Activated effector memory CD4-positive, alpha-beta T cell treated with Interleukin-2 at 50 U/mL for 16 hours (primary cell): Measurements from ENCODE around the gene FHIT.

Source experiments
- DNase-seq: peaks from one replicate; pipeline ENCODE4 v3.0.0-alpha.2; 2020

Gene FHIT

DNA sequence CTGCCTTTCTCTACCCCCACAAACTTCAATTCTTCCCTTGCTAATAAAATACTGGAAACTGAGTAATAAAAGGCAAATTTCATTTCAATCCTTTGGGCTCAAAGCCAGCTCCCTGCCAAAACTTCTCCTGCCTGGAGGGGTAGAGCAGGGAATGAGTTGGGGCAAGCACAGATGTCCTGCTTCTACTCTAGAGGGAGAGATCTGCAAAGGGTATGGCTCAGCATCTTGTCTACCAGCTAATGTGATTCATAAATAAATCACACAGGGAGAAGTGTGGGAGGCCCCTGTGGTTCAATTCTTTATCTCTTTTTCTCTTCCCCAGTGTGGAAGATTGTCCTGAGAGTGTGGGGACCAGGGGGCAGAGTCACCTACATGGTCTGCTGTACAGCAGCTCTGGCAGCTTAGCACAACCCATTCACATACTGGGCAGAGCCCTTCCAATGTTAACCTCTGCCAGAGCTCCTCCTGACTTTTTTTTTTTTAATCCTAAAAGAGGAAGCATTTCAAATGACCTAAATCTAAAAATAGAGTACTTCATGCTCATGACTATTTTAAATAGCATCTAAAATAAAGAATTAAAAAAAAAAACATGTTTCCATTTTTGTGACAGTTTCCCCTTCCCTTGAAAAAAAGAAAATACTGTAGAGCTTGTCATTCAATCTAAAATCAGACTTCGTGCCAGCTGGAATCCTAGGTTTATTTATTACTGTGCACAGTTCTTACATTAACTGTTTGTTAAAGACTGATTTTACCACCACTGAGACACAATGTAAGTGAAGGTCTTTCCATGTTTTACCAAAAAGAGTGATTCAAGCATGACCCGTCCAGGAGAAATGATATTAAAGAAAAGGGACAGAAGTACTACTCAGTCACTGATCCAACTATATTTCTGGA lies 1117.7 kb downstream of the FHIT start:
- DNase-seq: no peak

DNA sequence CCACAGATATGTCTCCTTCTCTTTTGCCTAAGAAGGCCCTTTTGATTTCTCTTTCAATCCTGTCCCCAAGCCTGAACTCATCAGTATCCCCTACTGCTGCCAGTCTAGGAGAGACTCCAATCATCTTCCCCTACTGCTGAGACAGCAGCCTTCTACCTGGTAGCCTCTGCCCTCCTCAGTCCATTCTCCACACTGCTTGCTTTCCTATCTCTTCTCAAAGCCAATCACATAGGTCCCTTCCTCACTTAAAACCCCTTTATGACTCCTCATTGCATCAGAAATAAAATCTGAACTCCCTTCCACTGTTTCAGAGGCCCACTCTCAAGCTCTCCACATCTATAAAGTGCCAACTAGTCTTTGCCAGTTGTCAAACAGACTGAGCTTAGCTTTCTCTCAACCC lies 1119.6 kb downstream of the FHIT start:
- DNase-seq: no peak

DNA sequence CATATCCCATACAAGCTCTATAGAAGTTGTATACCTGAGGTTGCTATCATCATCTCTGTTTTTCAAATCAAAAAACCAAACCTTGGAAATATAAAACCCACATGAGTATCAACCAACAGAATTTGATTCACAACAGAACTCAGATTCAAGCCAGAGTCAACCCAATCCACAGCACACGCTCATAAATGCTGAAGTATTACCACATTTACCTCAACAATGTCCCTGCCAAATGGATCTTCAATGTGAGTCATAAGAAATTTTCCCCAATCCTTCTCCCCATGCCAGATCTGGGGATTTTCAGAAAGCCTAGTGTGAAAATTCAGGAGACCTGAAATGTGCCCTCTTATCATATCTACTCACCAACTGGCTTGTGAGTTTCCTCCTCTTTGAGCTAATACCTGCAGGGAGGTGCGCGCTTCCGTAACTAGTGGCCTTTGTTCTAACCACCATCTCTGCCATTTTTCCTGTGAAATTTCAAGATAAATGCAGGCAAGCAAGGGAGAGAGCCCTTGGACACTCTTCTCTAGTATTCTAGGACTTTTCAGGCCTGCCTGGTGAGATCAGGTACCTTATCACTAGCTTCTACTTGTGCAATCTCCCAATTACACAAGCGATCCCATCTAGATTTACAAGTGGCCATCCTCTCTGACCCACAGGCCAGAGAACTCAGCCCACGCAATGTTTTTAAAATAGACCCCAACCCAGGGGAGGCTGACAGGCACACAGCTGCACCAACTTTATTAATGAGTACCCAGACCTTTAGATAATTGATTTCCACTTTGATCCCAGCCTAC lies 1124.5 kb downstream of the FHIT start:
- no peak for DNase-seq

DNA sequence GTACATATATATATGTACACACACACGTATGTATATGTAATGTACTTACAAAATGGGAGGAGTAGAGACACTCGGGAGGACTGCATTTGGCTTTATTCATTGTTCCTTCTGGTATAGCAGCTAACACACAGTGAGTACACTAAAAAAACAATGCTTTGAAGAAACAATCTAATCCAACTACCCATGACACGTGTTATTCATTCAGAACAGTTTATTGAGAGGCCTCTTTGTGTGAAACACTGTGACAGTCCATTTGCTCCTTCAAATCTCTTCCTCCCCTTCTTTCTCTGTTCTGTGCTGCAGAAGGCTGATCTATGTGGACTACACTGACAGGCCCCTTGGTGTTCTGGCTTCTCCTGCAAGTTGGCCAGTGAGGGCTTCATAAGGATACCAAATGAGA lies 1125.6 kb downstream of the FHIT start:
- DNase-seq: no peak

DNA sequence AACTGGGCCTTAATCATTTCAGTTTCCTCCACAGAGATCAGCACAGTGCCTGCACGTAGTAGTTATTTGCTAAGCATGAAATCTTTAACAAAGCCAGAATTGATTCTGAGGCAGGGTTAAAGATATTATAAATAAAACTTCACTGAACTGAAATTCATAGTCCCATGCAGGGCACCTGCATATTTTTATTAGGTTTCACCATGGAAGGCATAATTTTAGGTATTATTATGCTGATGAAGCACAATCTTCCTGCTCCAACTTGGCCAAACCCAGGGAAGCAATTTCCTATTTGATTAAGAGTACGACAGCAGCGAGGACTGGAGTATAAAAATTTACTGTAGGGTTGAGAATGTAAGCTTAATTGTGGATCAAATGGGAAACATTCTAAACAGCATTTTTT lies 1131.0 kb downstream of the FHIT start:
- DNase-seq: no peak

DNA sequence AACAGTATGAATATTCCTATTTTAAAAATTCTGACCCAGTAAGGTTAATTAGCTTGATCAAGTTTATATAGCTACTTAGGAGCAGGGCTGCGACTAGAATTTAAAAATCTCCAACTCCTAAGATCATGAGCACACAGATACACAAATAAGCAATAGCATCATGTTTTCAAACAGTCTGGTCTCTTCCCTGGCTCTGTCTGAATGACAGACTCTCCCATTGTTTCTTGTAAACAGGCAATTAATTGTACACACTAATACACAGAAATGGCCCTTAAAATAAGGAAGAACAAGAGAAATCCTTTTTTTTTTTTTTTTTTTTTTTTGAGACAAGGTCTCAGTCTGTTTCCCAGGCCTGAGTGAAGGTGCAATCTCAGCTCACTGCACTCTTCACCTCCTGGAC lies 1137.1 kb downstream of the FHIT start:
- no peak for DNase-seq

DNA sequence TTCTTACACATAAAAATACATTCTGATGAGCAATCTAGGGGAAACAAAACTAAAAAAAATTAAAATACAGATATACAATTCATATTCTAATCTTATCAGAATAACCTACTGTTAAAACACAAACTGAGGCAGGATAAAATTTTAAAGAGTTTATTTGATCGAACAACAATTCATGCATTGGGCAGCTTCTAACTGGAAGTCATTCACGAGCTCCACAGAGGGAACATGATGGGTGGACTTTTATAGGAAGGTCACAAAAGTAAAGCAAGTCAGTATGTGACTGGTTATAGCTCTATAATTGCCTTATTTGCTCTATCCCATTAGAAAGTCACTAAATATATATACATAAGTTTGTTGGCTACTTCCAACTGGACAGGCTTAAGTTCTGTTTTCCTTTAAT lies 1144.0 kb downstream of the FHIT start:
- DNase-seq: no peak

DNA sequence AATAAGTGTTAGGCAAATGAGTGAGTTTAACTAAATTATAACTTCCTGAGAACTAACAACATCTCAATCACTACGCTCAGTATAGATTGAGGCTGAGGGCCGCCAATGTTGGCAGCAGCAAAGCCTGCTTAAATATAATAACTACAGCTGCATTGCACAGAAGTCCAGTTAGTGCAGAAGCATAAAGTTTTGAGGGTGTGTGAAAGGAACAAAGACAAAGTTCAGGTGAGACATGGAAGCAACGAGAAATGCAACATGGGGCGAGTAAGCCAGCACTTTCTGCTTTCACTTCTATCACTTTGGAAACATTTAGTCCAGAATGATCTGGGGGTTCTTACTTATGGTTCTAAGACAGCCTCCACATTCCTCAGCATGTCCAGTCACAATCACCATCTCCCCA lies 1149.1 kb downstream of the FHIT start:
- no peak for DNase-seq

DNA sequence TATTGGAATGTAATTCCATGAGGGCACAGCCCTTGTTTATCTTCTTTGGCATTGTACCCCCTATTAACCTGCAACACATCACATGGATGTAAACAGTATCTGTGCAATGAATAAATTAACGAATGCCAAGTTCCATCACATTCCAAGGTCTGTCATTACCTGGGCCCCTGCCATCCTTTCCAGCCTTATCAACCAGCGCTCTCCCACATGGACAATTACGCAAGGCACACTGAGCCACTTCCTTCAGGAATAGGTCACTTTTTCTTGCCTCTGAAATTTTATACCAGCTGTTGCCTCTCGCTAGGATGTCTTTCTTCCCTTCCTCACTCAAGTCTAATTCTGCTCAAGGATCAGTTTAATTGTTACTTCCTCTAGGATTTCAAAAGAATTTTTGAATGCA lies 1149.6 kb downstream of the FHIT start:
- no peak for DNase-seq

DNA sequence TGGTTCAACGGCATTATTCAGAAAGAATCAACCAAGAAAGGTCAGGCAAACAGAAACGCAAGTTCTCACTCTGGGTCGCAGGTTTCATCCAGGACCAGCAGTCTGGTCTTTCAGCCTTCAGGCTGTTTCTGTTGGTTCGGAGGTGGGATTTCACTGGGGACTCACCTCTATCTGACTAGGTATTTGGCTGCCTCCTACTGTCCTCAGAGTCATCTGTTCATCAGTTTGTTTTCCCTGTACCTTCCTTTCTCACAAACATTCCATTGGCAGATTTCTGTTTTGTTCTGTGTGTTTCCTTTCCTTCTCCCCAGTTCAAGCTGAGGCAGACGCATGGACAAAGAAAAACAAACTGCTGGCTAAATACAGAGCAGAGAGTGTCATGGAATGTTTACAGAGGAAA lies 1154.8 kb downstream of the FHIT start:
- DNase-seq: no peak

DNA sequence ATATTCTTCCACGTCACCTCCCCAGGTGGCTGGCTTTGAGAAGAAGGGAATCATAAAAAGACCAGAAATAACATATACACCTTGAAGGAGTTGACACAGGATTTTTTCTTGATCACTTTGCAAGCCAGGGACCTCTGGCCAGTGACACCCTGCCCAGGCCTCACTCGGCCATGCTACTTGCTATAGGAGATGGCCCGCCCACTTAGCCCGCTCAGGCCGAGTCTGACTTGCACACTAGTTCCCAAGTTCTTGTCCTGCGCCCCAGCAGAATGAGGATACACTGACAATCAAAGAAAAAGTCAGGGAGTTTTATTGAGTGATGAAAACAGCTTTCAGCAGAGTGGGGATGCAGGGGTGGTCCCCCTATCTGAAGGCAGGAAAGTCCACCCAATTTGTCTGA lies 1155.3 kb downstream of the FHIT start:
- no peak for DNase-seq

DNA sequence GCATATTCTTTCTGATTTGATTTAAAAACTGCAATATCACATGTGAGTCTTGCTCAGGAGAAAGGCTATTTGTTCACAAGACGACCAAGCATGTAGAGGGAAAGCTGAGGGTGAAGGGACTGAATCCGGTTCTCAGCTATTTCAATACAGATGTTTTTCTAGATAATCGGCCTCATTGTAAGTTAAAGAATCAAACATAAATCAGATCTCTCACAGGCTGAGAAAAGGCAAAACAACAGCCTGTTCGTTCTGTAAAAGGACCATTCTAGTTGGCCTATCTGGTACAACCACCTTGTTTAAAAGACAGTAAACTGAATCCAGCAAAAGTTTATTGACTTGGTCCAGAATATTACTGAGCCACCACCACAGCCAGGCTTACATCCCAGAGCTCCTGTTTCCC lies 1155.7 kb downstream of the FHIT start:
- DNase-seq: no peak

DNA sequence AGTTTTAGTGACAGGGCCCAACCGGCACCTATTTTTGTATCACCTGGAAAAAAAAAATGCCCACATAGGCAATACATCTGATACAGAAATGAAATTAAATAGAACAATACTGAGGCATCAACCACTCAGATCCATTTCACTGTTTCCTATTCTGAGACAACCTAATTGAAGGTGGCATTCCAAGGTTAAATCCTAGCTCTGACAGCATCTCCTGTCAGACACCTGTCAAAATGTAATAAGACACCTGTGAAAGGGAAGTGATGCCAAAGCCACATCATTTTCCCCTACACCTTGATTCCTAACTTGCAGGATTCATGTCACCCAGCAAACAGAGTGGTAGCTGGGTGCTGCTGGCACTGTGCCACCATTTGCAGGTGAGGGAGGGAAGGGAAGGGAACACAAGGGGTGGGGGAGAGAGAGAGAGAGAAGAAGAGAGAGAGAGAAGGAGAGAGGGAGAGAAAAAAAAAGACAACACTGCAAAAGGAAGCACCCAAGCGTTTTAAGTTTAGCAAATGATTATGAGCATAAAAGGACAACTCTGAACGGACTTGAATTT lies 1156.8 kb downstream of the FHIT start:
- DNase-seq: no peak

DNA sequence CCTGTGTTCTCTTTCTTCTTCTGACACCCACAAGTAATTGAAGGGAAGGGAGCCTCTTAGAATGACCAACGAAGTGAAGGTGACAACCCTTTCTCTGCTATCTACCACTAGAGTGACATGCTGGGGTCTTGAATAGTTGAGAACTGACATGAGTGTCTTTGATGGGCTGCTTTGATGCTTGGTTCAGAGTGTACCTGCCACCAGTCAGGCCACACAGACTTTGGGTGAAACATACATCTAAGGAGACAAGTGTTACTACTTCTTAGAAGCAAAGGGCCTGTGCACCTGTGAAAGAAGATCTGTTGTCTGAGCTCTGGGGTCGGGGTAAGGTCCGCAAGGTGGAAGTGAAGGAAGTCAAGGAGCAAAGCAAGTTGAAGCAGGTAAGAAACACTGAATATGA lies 1160.7 kb downstream of the FHIT start:
- DNase-seq: no peak

DNA sequence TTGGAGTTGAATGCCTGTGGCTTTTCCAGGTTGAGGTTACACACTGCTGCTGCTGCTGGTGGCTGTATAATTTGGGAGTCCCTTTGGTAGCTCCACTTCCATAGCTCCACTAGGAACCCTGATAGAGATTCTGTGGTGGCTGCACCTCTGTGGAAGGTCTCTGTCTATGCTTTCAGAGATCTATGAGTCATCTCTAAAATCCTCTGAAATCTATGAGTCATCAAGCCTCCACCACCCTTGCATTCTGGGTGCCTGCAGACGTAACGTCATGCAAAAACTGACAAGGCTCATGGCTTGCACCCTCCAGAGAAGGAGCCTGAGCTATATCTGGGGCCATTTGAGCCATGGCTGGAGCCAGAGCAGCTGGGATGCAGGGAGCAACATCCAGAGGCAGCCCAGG lies 1164.4 kb downstream of the FHIT start:
- no peak for DNase-seq

DNA sequence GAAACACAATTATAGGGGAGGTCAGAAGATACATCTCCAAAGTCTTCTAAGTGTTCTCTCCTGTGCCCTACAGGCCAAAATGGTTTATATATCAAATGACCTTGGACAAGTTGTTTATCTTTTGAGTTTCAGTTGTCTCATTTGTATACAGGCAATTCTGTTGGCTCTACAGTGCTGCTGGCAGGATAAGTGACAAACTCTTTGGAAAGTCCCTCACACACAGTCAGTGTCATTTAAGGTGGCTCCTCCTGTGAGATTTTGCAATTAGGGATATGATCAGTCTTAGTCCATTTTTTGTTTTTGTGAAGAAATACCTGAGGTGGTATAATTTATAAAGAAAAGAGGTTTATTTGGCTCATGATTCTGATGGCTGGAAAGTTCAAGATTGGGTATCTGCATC lies 1165.6 kb downstream of the FHIT start:
- no peak for DNase-seq

DNA sequence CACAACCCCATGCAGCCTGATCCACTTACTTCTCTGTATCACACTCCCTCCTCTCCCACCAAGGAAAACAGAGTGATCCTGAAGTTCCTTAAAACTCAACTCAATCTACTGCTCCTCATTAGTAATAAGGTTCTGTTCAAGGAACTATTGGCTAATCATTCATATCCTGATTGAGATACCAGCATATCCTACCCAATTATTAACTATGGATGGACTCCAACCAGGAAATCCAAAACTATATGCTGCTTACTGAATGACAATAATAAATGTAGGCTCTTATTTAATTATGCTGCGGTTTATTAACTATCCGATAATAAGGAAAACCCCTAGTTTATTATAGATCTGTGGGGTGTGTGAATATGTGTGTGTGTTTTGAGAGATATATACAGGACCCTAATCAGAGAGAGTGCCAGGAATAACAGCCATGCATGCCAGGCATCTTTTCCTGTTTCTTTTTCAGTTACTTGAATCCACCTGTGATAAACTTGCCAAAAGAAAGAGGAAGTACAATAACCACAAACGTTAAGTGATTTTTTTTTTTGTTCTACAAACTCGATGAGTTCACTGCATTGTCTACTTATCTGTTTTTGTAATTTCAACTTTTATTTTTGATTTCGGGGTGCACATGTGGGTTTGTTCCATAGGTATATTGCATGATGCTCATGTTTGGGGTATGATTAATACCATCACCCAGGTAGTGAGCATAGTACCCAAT lies 1169.7 kb downstream of the FHIT start:
- DNase-seq: no peak

DNA sequence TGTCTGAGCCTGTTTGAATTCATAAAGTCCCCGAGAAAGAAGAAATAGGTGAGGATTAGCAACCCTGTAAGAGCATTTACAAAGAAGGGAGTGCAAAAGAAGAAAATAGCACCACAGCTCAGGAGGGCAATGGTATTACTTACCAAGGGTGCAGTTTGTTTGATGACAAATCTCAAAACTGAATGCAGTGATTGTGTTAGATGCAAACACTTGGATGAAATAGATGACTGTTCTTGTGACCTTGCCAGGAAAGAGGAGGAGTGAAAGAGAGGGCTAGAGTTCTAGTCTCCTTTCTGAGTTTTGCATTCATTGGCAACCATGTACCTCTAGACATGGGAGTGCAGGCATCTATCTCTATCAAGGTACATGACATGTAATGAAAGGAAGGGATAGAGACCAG lies 1170.6 kb downstream of the FHIT start:
- no peak for DNase-seq

DNA sequence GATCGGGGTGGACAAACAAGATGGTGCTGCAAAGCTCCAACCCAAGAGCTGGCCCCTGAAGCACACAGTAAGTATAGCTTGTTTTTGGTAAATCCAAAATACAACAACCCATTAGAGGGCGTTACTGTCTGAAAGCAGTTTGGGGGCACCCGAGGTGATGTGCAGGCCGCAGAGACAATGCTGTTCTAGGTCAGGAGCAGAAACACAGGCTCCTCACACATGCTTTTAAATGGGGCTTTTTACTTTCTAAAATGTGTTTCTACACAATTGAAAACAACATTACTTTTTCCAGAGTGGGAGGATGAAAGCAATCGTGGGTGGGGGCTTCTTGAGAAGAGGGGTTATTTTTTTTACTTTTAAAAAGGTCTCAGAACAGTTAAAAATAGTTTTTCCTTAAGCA lies 1172.2 kb downstream of the FHIT start:
- no peak for DNase-seq

DNA sequence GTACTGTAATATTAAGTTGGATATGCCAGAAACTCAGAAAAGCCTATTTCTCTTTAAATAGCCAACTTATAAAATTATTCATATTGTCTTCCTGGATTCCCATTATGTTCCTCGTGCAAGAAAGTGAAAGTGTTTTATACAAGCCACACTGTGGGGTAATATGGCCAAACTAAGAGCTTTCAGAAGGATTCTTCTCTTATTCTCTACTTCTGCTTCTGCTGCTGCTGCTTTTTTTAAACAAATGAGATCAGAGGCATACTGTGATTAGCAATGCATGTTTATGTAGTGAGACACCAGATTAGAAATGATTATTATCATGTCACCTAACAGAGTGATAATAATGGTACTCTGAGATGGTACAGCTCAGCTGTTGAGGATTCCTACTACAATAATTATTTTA lies 1174.9 kb downstream of the FHIT start:
- DNase-seq: no peak

DNA sequence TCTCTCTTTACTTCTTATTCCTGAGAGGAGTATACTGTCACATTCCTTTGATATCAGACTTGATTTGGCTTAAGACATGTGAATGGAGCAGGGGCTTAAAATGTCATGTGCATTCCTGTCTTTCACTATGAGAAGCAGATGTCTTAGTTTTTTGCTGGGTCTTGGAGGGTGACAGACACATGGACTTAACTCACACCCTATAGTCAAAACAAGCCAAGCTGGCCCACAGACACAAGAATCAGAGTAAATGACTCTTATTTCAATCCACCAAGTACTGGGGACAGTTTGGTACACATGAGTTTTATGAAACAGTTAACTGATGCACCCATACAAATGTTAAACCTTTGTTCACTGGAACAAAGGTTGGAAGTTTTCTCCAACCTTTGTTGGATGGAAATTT lies 1177.3 kb downstream of the FHIT start:
- DNase-seq: no peak

DNA sequence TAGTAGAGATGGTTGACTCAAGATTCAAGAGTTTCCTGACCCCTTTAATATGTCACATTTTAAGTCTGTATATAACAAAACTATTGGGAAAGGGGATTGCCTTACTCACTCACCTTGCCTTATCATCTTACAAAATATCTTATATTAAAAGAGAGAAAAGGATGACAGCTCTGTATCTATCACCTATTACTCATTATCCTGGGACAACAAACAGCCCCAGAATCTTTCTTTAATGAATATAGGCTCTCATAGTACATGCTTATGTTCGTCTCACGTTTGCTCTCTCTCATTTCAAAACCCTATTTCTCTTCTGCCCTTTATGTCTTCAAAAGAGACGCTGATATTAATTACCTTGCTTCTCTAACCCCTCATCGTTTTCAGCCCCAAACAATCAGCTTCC lies 1178.0 kb downstream of the FHIT start:
- DNase-seq: no peak

DNA sequence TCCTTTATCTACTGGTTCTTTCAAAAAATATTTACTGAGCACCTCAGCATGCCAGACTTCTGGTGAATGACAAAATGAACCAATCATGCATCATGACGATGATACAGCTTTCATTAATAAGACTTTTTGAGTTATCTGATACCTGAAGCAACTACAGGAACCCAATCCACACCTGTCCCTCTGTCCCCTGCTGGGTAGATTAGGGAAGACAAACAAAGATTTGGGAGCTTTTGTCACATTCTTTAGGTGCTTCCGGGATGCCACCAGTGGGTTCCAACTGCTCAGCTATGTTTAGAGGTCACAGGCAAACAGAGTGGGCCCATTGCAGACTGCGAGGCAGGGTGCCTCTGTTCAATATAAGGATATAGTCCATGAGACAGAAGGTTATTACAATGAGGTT lies 1180.9 kb downstream of the FHIT start:
- DNase-seq: no peak
